GM18870 (cell line): Measurements from ENCODE around the gene EIF2B2.
"Not testable (repeated sequence)": the region's sequence is repeated elsewhere in the genome, so short reads cannot be mapped to it uniquely, and the experiment has no call there.

Source experiments
- ATAC-seq: cut with Tn5 transposase; IDR thresholded peaks from one replicate; pipeline ENCODE4 v1.9.1; 2021; ENCODE audit warnings: moderate library complexity; ENCODE audit not compliant: unreplicated experiment

The EIF2B2 gene

GRCh38 chr14:74988131-74988530 is 14.6 kb upstream of the EIF2B2 start:
- ATAC-seq = no peak

- no peak for ATAC-seq
Measured at GRCh38 chr14:74988993-74989392, 13.7 kb upstream of the EIF2B2 start.

GRCh38 chr14:74994182-74994581 is 8.5 kb upstream of the EIF2B2 start:
- ATAC-seq = not testable (repeated sequence)

GRCh38 chr14:74995781-74996180 is 6.9 kb upstream of the EIF2B2 start:
- ATAC-seq = not testable (repeated sequence)

GRCh38 chr14:75001261-75001660 is 1.5 kb upstream of the EIF2B2 start:
- no peak for ATAC-seq

- ATAC-seq = no peak
Measured at GRCh38 chr14:75001899-75002298, 822 bp upstream of the EIF2B2 start.

- no peak for ATAC-seq
Measured at GRCh38 chr14:75003250-75004027, 718 bp downstream of the EIF2B2 start.

GRCh38 chr14:75005357-75005756 is 2.6 kb downstream of the EIF2B2 start:
- no peak for ATAC-seq

GRCh38 chr14:75009176-75009575 is 6.5 kb downstream of the EIF2B2 start:
- ATAC-seq = no peak

GRCh38 chr14:75010472-75011093 is 7.9 kb downstream of the EIF2B2 start:
- ATAC-seq = no peak

GRCh38 chr14:75011356-75011994 is 8.8 kb downstream of the EIF2B2 start:
- ATAC-seq = no peak

- no peak for ATAC-seq
Measured at GRCh38 chr14:75013290-75013689, 10.6 kb downstream of the EIF2B2 start.

- ATAC-seq = no peak
Measured at GRCh38 chr14:75015496-75015895, 12.8 kb downstream of the EIF2B2 start.

- no peak for ATAC-seq
Measured at GRCh38 chr14:75016815-75017214, 14.1 kb downstream of the EIF2B2 start.

- ATAC-seq = no peak
Measured at GRCh38 chr14:75018694-75019093, 16.0 kb downstream of the EIF2B2 start.

GRCh38 chr14:75022655-75023054 is 19.9 kb downstream of the EIF2B2 start:
- ATAC-seq = no peak

GRCh38 chr14:75023108-75023507 is 20.4 kb downstream of the EIF2B2 start:
- ATAC-seq = no peak

- no peak for ATAC-seq
Measured at GRCh38 chr14:75025082-75025481, 22.4 kb downstream of the EIF2B2 start.

GRCh38 chr14:75025876-75026275 is 23.2 kb downstream of the EIF2B2 start:
- ATAC-seq = no peak

GRCh38 chr14:75030147-75030546 is 27.4 kb downstream of the EIF2B2 start:
- ATAC-seq = no peak

GRCh38 chr14:75032939-75033338 is 30.2 kb downstream of the EIF2B2 start:
- no peak for ATAC-seq

- no peak for ATAC-seq
Measured at GRCh38 chr14:75040507-75040906, 37.8 kb downstream of the EIF2B2 start.
